DND-41 (cell line): ENCODE data around the gene WASL.

ENCODE experiments used
- ATAC-seq: fragments of 200-7000 bp; cut with Tn5 transposase; 3 replicates; pipeline ENCODE4 v1.9.1; 2021; ENCODE audit warnings: low read depth; ENCODE audit not compliant: insufficient read depth
- DNase-seq: peaks from one replicate; pipeline ENCODE4 v3.0.0-alpha.2; 2020
- H2AFZ ChIP-seq: 2 replicates; pipeline ENCODE4 v1.6.0; 2012; ENCODE audit warnings: low read depth, low read length
- H3K27ac ChIP-seq: 2 replicates; pipeline ENCODE4 v1.5.1; 2012; ENCODE audit warnings: low read length, inconsistent platforms
- H3K27me3 ChIP-seq: fragments of 200-600 bp; sonication (generic); 2 replicates; pipeline ENCODE4 v1.6.0; 2012; ENCODE audit warnings: low read length, mild to moderate bottlenecking, inconsistent platforms; ENCODE audit not compliant: insufficient read depth, poor library complexity
- H3K36me3 ChIP-seq: 2 replicates; pipeline ENCODE4 v1.5.1; 2012; ENCODE audit warnings: low read length, inconsistent platforms; ENCODE audit not compliant: insufficient read depth
- H3K4me1 ChIP-seq: 2 replicates; pipeline ENCODE4 v1.5.1; 2012; ENCODE audit warnings: mild to moderate bottlenecking, low read length; ENCODE audit not compliant: insufficient read depth
- H3K4me2 ChIP-seq: 2 replicates; pipeline ENCODE4 v1.6.0; 2012; ENCODE audit warnings: mild to moderate bottlenecking, moderate library complexity, low read length, inconsistent platforms; ENCODE audit not compliant: insufficient read depth
- H3K4me3 ChIP-seq, 2 experiments: fragments of 200-600 bp in 1 of 2; shearing (Covaris generic) in 1 of 2; 2 replicates each; pipeline ENCODE4 v1.5.1; 2012 to 2016; ENCODE audit warnings: inconsistent platforms in 2 of 2, low read length in 2 of 2, mild to moderate bottlenecking in 2 of 2, low read depth in 1 of 2, moderate library complexity in 1 of 2
- H3K79me2 ChIP-seq: 2 replicates; pipeline ENCODE4 v1.6.0; 2012; ENCODE audit warnings: low read length, inconsistent platforms; ENCODE audit not compliant: insufficient read depth
- H3K9ac ChIP-seq: 2 replicates; pipeline ENCODE4 v1.6.0; 2012; ENCODE audit warnings: low read depth, mild to moderate bottlenecking, inconsistent platforms, low read length, moderate library complexity
- H3K9me3 ChIP-seq: 2 replicates; pipeline ENCODE4 v1.5.1; 2012; ENCODE audit warnings: low read length, moderate library complexity, mild to moderate bottlenecking, inconsistent platforms; ENCODE audit not compliant: insufficient read depth, severe bottlenecking
- H4K20me1 ChIP-seq: 2 replicates; pipeline ENCODE4 v1.6.0; 2012; ENCODE audit warnings: low read length; ENCODE audit not compliant: insufficient read depth
- CTCF ChIP-seq: IDR thresholded peaks from 2 replicates; pipeline ENCODE4 v1.5.1; 2012; ENCODE audit warnings: borderline replicate concordance, low read length, moderate library complexity, mild to moderate bottlenecking; ENCODE audit not compliant: poor library complexity, severe bottlenecking; ENCODE audit errors: extremely low read depth
- EZH2 ChIP-seq: IDR thresholded peaks from 3 replicates; pipeline ENCODE4 v1.6.1; 2012; ENCODE audit warnings: borderline replicate concordance, low read depth, mild to moderate bottlenecking, moderate library complexity, low read length, inconsistent platforms; ENCODE audit not compliant: severe bottlenecking

Gene WASL

GRCh38 chr7:123687161-123687560 lies 61.6 kb downstream of the WASL start:
- H3K4me1 ChIP-seq: no peaks in the 10 kb centered on the region
- H3K27ac ChIP-seq: no peak overlapping the region
- no peak overlapping the region for H3K4me2 ChIP-seq
- TF ChIP-seq EZH2: no peak
- TF ChIP-seq CTCF: no peak
- no peak overlapping the region for H2AFZ ChIP-seq
- no peaks in the 10 kb centered on the region; the same call in 1 of the 2 replicates for H3K79me2 ChIP-seq
- H3K9ac ChIP-seq: no peak overlapping the region
- ATAC-seq: no peak
- no peak for DNase-seq
- no peaks in the 10 kb centered on the region for H4K20me1 ChIP-seq
- peaks cover 65% of the 10 kb centered on the region for H3K36me3 ChIP-seq
- no peak overlapping the region for H3K4me3 ChIP-seq
- H3K27me3 ChIP-seq: no peaks in the 10 kb centered on the region
- no peaks in the 10 kb centered on the region for H3K9me3 ChIP-seq

DNA sequence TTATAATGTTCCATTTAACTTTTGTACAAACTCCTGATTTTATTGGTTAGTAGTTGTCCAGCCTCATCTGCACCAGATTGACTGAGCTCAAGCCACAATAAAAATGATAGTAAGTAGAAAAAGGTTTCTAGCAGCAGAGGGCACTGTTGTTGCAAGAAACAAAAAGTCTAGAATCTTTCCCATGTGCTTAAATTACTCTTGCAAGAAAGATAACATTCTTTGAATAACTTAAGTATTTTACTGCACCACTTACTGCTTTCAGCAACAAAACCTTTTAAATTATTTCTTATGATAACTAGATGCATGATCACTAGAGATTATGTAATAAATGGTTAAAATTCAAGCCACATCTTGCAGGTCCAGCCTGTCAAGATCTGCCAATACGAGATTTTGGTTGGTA lies 66.1 kb downstream of the WASL start:
- Histone ChIP-seq H3K4me2 (no peak overlapping the region), H3K4me3 (no peak overlapping the region), H3K4me1 (no peaks in the 10 kb centered on the region), H2AFZ (no peak overlapping the region), H3K79me2 (no peaks in the 10 kb centered on the region), H3K9me3 (no peaks in the 10 kb centered on the region), H3K27ac (no peak overlapping the region), H3K27me3 (no peaks in the 10 kb centered on the region), H4K20me1 (no peaks in the 10 kb centered on the region), H3K9ac (no peak overlapping the region), H3K36me3 (peaks cover 37% of the 10 kb centered on the region)
- TF ChIP-seq CTCF: peak; percentile 67
- no peak for TF ChIP-seq EZH2
- DNase-seq: peak; percentile 30
- peak; percentile 74 for ATAC-seq

GRCh38 chr7:123681561-123681960 lies 67.2 kb downstream of the WASL start:
- ATAC-seq (no peak), DNase-seq (no peak)
- TF ChIP-seq CTCF (no peak), EZH2 (no peak)
- no peak overlapping the region for H3K4me2 ChIP-seq
- no peaks in the 10 kb centered on the region for H3K9me3 ChIP-seq
- H3K9ac ChIP-seq: no peak overlapping the region
- H3K36me3 ChIP-seq: peaks cover 32% of the 10 kb centered on the region
- H3K4me1 ChIP-seq: no peaks in the 10 kb centered on the region
- no peak overlapping the region for H3K4me3 ChIP-seq
- H4K20me1 ChIP-seq: no peaks in the 10 kb centered on the region
- H3K79me2 ChIP-seq: no peaks in the 10 kb centered on the region
- no peaks in the 10 kb centered on the region for H3K27me3 ChIP-seq
- no peak overlapping the region for H3K27ac ChIP-seq
- no peak overlapping the region for H2AFZ ChIP-seq

- TF ChIP-seq CTCF (no peak), EZH2 (no peak)
Measured at GRCh38 chr7:123680580-123680979, 68.2 kb downstream of the WASL start.

More at GRCh38 chr7:123680580-123680979, 68.2 kb downstream of the WASL start:
- H3K4me1 ChIP-seq: no peaks in the 10 kb centered on the region
- no peaks in the 10 kb centered on the region for H3K9me3 ChIP-seq
- H3K4me2 ChIP-seq: no peak overlapping the region
- H2AFZ ChIP-seq: no peak overlapping the region
- H3K4me3 ChIP-seq: no peak overlapping the region
- H3K79me2 ChIP-seq: no peaks in the 10 kb centered on the region
- ATAC-seq (no peak), DNase-seq (no peak)
- no peak overlapping the region for H3K27ac ChIP-seq
- no peak overlapping the region for H3K9ac ChIP-seq
- H3K27me3 ChIP-seq: no peaks in the 10 kb centered on the region
- no peaks in the 10 kb centered on the region for H4K20me1 ChIP-seq
- peaks cover 32% of the 10 kb centered on the region for H3K36me3 ChIP-seq
